NCI-H446 (cell line): ENCODE measurements around the gene VAV2.

ENCODE experiments used
- DNase-seq, 2 experiments: peaks; one replicate each; lab custom pipeline; 2025; lab: John Stamatoyannopoulos, UW

The VAV2 gene, protein sequence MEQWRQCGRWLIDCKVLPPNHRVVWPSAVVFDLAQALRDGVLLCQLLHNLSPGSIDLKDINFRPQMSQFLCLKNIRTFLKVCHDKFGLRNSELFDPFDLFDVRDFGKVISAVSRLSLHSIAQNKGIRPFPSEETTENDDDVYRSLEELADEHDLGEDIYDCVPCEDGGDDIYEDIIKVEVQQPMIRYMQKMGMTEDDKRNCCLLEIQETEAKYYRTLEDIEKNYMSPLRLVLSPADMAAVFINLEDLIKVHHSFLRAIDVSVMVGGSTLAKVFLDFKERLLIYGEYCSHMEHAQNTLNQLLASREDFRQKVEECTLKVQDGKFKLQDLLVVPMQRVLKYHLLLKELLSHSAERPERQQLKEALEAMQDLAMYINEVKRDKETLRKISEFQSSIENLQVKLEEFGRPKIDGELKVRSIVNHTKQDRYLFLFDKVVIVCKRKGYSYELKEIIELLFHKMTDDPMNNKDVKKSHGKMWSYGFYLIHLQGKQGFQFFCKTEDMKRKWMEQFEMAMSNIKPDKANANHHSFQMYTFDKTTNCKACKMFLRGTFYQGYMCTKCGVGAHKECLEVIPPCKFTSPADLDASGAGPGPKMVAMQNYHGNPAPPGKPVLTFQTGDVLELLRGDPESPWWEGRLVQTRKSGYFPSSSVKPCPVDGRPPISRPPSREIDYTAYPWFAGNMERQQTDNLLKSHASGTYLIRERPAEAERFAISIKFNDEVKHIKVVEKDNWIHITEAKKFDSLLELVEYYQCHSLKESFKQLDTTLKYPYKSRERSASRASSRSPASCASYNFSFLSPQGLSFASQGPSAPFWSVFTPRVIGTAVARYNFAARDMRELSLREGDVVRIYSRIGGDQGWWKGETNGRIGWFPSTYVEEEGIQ

DNA sequence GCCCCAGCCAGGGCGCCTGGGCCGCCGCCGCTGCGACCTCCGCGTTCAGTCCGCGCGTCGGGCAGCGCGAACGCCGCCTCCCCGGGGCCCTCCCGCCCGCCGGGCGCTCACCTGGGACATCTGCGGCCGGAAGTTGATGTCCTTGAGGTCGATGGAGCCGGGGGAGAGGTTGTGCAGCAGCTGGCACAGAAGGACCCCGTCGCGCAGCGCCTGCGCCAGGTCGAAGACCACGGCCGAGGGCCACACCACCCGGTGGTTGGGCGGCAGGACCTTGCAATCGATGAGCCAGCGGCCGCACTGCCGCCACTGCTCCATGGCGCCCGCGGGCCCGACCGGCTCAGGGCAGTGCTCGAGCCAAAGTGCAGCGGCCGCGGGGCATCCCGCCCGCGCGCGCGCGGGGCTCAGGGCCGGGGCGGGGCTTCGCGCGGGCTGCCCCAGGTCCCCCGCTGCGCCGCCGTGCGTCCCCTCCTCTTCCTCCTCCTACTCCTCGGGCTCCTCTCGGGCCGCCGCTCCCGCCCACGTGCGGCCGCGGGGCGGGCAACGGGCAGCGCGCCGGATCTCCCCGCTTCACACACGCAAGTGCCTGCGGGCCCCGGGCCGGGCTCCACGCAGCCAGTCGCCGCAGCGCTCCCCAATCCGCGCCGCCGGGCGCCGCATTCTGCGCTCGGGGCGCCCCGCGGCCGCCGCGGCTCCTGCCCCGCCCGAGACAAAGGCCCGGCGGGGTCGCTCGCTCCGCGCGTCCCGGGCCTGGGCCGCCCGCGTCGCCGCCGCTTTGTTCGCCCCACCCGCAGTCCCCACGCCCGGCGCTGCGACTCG, at the start of gene VAV2:
Gene VAV2 (minus strand): TSS at position 361 of the 816 bp plus-strand sequence. CDS start 46 bp downstream, at position 315.
- peak in 1 of 2 experiments; percentile 35 for DNase-seq

DNA sequence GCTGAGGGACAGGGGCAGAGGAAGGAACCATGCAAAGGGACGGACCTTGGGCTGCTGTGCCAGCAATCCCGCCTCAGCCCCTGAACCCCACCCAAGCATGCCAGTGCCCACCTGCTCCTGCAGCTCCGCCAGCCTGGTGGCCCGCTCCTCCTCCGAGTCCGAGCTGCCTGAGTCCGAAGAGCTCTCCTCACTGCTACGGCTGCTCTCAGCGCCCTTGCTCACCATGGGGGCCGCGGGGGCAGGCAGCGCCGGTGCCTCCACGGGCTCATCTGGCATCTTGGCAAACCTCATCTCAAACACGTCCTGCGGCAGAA, 49.5 kb upstream of the VAV2 start:
- no peak for DNase-seq

- DNase-seq, result no peak
Observed at GRCh38 chr9:134040781-134041648, 48.9 kb upstream of the VAV2 start.

DNA sequence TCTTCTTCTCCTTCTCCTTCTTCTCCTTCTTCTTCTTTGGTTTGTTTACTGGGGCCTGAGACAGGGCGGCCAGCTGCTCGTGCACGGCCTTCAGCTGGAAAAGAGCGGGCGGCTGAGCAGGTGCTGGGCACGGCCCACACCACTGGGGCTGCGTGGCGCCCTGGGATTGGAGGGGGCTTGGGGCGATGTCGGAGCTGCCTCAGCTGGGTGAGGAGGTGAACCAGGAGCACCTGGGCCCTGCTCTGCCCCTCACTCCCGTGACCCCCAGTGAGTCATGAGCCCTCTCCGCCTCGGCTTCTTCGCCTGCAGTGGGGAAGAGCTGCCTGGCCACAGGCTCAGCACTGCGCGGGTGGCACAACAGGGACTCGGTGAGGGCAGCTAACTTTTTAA, 48.0 kb upstream of the VAV2 start:
- no peak for DNase-seq

GRCh38 chr9:134039386-134040175, 47.5 kb upstream of the VAV2 start:
- DNase-seq, result no peak

DNA sequence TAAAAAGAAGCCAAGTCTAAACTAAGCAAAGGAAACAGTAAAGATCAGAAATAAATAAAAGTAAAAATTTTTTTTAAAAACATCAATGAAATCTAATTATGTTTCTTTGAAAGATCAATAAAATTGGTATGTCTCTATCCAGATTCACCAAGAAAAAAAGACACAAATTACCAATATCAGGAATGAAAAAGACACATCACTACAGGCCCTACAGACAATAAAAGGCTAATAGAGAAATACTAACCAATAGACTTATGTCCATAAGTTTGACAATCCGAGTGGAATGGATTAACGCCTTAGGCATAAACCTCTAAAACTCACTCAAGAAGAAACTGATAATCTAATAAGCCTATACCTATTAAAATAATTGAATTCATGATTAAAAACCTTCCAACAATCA, 45.5 kb upstream of the VAV2 start:
- no peak for DNase-seq

DNA sequence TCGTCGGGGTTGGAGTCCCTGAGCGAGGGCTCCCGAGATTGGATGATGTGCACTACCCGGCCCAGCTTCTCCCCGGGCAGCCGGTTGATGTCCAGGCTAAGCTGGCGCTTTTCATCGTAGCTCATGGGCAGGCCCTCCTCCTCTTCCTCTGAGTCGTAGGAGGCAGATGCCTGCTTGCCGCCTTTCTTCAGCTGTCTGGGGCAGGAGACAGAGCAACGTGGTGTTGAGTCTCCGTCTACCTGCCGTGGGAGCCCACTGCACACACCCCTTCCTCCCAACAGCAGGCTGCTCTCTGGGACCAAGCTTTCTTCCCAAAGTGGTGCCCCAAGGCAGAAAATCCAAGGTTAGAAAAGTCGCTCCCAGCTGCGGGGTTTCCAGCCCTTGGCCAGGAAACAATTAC, 44.0 kb upstream of the VAV2 start:
- DNase-seq, result no peak

- DNase-seq, result no peak
Observed at GRCh38 chr9:134035041-134036039, 43.2 kb upstream of the VAV2 start.

DNA sequence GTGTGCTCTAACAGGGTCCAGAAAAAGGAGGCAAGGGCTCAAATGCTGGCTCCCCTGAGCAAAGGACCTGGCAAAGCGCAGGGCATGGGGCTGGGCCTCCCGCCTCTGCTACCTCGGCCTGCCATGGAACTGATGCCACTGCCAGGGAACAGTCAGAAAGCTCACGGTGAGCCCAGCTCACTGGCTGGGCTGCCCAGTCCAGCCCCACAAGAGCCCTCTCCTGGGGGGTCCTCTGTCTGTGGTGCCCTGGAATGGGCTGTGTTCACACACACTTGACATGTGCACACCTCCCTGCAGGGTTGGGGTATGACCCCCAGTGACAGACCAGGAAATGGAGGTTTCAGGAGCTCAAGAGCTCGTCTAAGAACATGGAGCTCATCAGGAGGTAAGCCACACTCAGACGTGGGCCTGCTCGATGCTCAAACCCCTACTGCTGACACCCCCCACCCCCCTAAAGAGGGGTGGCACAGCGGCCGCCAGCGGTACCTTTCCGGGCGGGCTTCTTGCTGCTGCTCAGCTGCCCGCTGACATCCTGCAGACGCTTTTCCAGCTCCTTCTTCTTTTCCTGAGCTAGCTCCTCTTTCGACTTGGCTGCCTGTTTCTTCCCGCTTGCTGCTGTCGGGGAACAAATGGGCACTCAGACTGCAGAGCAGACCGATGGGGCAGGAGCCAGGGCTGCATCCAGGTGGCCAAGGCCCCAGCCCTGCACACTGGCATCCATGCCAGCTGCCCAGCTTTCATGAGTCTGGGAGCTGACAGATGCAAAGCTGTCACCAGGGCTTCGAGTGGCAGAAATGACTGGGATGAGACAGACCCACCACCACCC, 42.3 kb upstream of the VAV2 start:
- no peak for DNase-seq

DNA sequence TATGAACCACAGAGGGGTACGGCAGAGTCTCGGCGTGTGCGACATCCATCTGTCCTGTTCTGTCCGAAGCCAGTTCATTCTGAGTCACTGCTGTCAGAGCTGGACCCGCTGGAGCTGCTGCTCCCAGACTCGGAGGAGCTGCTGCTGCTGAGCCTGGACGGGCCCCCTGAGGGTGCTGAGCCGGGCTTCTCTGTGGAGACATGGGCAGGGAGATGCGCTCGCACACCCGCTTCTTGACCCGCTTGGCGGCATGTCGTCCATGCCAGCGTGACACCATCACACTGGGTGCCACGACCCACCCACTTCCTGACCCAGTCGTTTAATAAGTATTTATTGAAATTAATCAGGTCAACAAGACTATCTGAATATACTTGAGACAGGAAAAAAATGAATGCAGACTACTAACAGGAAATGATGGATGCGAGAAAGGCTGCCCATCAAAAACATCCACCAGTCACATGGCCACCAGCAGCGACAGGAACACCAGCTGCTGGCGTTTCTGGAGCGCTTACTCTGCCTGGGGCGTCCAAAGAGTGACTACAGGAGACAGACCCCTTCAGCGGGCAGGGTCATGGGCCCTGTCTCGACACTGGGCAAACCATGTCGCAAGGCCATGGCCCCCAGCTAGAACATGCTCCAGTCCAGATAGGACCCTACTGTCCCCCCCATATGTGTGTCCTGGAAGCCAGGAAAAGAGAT, 41.5 kb upstream of the VAV2 start:
- DNase-seq, result no peak

DNA sequence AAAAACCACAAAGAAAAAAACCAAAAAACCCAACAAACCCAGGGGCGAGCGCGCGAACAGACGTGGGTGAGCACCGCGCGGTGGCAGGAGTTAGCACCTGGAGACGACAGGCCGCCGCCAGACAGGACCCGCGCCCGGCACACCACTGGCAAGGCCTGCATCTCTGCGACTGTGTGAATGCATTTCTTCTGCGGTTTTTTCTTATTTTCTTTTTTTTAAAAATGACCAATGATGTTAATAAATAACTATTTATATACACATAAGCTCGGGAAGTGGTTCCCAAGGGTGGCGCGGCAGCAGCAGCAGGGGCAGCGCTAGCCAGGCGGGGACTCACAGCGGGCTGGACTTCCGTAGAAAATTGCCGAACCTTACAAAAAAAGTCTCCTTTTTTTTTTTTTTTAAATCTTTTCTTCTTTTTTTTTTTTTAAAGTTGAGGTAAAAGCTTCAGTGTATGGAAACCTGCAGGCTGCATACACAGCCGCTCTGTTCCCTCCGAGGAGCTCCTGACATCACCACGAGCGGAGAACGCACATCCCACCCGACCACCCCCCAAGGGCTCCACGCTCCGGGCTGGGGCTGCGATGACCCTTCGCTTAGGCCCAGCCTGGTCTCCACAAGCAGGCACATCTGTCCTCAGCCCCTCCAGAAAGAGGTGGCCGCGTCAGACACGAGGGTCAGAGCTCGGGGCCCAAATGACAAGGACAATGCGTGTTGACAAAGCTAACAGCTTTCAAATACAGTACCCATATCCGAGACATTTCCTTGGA, 40.5 kb upstream of the VAV2 start:
- DNase-seq, result no peak

DNA sequence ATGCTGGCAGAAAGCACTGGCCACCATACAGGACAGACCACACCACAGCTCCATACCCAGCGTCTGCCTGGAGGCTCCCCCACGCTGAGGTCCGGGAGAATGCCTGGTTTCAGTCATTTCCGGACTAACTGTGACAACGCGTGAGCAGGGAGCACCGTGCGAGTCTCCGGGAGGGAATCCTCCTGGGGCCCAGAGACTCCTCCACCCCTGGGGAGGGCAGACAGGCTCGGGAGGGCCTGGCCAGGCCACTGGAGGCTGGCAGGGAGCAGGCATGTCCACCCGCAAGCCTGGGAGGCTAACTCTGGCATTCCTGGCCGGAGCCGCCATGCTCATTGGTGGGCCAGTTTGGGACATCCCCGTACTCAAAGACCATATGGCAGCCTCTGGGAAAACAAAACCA, 39.7 kb upstream of the VAV2 start:
- no peak for DNase-seq

DNA sequence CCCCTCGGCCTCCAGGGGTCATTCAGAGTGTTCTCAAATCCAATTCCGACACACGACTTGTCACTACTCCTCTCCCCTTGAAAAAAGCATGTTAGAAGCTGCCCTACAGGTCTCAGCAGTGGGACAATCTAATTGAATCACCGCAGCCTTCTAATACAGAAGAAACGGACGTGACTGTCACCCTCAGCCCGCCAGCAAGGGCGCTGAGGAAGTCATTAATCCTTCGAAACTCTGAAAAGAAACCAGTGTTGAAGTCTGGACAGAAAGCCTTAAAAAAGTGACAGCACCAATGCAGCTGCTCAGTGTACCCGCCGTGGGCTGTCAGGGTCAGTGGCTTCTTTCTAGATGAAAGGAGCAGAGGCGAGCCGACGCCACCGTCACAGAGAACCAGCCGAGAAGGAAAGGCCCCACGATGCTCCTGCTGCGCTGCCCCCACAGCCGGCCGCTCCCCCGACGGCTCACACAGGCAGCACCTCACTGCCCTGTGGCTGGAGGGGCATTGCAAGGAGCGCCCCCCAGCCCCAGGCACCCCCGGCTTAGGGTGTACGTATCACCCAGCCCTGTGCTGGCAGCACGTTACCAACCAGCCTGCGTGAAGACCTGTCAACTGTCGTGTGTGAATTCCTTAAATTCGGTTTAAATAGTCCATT, 38.8 kb upstream of the VAV2 start:
- DNase-seq, result no peak

GRCh38 chr9:134029248-134030226, 37.4 kb upstream of the VAV2 start:
- no peak for DNase-seq

DNA sequence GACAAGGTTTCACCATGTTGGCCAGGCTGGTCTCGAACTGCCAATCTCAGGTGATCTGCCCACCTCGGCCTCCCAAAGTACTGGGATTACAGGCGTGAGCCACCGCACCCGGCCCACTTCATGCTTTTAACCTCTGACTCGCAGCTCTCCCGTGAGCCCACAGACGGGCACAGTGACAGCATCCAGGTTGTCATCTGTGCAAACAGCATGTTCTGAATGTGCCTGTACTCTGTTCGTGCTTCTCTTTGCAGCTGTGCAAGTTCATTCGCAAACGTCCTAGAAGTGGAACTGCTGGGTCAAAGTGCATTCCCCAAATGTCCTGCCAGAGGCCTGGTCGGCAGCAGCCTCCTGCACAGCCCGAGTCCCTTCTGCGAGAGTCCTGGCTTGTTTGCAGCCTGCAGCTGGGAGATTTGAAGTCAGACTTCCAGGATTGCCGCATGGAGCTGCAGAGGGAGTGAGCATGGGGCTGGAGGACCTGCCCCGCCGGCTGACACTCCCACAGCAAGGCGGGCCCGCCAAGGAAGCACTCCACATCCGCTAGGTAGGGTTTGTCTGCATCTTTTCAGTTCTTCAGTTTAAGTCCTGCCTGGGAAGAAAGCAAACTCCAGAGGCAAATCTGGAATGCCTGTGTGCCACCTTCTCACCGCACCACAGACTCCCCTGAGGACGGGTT, 36.6 kb upstream of the VAV2 start:
- DNase-seq, result no peak
